HG03064 (cell line): Measurements from ENCODE around the gene RFX3.
A peak's percentile ranks its signal among the peaks of the same experiment; 100 is the strongest.

Source experiments
- ATAC-seq: cut with Tn5 transposase; IDR thresholded peaks from one replicate; pipeline ENCODE4 v1.9.1; 2021; ENCODE audit warnings: low read depth; ENCODE audit not compliant: unreplicated experiment

The RFX3 gene

GRCh38 chr9:3296536-3296935, 229.3 kb downstream of the RFX3 start:
- no peak for ATAC-seq

DNA sequence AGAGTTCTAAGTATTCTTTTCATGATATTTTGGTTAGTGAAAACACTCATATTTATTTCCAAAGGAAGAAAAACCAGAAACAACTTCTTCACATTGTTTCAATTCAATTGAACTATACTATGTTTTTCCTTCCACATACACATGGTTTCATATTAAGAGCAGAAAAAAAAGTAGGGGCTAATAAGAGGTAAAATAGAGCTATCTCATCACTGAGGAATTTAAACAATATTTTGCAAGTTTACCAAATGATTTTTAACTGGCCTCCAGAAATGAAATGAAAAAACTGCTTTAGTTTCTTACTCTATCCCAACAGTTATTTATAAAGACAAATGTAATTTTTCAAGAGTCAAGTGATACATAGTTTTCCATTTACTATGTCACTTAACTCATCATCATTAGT, 233.5 kb downstream of the RFX3 start:
- ATAC-seq, result no peak

DNA sequence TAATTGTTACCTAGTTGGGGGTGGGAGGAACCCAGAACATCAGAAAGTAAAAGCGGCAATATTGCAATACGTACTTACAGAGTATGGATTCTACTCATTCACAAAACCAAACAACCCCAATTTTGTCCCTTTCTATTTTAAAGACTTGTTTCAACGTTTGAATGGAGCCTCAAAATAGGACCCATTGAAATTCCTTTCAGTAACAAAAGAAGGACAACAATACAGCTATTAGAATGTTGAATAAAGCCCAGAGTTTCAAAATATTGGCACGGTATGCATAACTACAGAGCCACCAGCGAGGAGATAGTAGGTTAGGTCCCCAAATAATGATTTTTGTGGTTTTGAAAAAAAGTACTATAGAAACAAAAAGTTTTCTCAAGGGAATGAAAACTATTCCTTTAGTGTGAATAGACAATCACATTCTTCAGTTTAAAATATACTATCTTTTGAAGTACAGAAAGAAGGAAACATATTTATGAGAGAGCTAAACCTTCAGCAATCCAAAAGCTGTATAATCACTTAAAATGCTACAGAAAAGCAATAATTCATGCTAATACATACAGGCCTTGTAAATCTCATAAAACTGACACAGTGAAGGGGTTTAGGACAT, 235.5 kb downstream of the RFX3 start:
- ATAC-seq, result no peak

DNA sequence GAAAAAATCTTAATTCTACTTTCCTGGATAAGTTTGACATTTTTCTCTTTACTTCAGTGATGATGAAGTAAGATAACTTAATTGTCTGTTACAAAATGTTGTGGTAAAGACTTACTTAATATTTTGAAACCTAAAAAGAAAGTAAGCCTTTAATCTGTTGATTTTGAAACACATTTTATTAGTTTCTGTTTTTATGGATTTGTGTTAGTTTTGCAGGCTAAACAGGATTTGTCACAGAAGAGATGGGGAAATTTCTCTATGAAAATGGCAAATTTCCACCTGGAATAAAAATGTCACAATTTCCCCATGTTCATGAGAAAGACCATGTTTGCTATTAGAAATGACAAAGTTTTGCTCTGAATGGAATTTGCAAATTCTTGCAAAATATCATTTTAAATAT, 237.1 kb downstream of the RFX3 start:
- no peak for ATAC-seq

DNA sequence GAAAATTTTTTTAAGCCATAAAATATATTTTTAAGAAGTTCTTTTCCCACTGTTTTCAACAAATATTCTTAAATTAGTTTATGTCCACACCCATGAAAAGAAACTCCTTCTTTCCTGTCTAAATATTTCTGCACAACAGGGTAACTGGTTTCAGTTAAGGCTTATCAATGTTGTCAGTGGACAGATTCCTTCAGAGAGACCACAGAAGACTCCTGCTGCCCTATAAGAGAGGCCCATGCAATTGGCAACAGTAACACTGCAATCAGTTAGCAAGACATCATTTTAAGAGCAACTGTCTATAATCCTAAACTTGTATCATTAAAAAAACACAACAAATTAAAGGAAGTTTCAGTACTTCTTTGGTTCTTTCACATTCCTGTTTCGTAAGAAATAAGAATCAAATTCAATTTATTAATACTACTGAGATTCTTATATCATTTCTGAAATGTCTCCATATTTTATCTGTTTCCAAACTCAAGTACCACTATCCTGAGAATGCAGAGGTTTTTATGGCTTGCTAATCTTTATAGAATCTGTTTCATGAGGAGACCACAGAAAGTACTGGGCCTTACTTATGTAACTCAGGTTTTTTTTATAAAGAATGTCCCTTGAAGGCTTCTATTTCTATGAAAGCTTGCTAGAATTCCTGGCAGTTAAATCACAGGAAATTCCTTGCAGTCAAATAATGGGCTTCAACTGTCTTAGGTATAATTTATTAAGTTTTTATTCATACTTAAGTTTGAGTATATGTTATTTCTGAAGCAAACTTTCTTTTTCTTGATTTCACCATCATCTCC, 240.2 kb downstream of the RFX3 start:
- no peak for ATAC-seq

DNA sequence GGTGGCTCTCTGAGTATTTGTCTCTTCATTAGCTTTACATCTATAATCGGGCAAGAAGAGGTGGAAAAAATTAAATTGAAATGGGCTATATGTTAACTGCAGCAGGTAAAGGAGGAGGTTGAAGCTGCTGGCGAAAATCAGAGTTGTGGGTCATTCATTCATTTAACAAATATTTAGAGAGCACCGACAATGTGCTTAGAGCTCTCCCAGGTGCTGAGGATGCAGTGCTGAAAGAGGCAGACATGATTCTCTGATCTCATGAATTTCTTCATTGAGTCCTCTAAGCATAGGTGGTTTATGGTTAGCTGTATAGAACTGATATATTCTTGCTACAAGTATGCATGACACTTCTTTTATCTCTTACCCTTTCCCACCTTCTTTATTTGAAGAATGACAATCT, 243.4 kb downstream of the RFX3 start:
- ATAC-seq, result no peak

DNA sequence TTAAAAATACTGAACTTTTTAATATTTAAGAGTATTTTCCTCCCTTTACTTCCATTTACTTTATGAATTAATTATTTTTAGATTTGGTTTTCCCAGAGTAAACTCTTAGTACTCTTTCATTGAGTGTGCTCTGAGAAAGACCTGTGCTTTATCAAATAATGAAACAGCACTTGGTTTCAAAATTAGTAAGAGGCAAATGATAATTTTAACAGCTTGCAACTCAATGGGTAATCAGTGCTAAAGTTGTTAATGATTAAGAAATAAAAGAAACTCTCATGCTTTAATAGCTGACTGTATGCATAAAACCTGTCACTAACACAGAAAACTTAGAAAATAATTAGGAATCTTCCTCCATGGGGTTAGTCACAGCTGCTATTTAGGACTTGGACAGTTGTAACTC, 244.4 kb downstream of the RFX3 start:
- peak; percentile 77 for ATAC-seq

GRCh38 chr9:3277200-3277599, 248.6 kb downstream of the RFX3 start:
- ATAC-seq, result no peak

- ATAC-seq, result no peak
Observed at GRCh38 chr9:3271581-3271980, 254.2 kb downstream of the RFX3 start.

GRCh38 chr9:3271157-3271556, 254.6 kb downstream of the RFX3 start:
- ATAC-seq, result no peak

GRCh38 chr9:3268223-3268622, 257.6 kb downstream of the RFX3 start:
- ATAC-seq, result no peak

GRCh38 chr9:3263698-3264097, 262.1 kb downstream of the RFX3 start:
- ATAC-seq, result no peak

DNA sequence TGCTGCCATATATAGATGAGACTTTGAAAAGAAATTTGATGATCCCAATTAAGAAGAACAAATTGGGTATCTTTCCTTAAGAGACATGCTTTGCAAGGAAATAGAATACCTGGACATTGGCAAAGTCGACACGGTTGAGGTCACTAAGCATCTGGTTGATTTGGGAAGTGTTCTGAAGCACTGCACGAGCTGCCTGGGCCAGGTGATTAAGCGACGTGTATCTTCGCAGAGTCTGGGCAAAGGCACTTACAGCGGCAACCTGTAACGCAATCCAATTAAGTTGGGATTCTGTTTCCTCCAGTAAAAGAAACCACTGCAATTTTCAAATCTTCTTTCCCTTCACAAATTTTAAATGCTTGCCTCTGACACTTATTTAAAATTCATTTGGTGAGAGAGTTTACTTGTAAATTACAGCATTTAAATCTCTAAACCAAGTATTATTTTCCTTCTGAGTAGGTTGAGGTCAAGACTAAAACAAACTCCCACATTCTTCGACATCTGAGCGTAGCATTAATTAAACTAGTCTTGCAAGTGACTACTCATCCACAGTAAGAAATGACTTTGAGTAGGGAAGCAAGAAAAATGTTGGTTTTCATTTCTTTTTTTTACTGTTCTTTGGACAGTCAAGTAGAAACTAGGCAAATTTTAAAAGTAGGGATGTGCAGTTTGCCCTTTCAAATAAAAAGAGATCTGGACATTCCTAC, 262.8 kb downstream of the RFX3 start:
- ATAC-seq, result no peak

- no peak for ATAC-seq
Observed at GRCh38 chr9:3261484-3261883, 264.3 kb downstream of the RFX3 start.

- ATAC-seq, result no peak
Observed at GRCh38 chr9:3256571-3257330, 269.1 kb downstream of the RFX3 start.

DNA sequence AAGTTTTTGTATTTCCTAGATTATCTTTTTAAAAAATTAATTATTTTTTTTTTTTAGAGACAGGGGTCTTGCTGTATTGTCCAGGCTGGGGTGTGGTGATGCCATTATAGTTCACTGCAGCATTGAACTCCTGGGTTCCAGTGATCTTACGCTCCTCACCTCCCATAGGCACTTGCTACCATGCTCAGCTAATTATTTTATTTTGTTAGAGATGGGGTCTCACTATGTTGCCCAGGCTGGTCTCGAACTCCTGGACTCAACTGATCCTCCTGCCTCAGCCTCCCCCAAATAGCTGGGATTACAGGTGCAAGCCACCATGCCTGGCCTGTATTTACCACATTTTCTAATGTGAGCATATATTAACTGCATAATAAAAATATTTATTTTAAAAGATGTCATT, 274.5 kb downstream of the RFX3 start:
- no peak for ATAC-seq

GRCh38 chr9:3250741-3251140, 275.1 kb downstream of the RFX3 start:
- no peak for ATAC-seq

- no peak for ATAC-seq
Observed at GRCh38 chr9:3247211-3247610, 278.6 kb downstream of the RFX3 start.

GRCh38 chr9:3246241-3246640, 279.6 kb downstream of the RFX3 start:
- no peak for ATAC-seq

- peak; percentile 72 for ATAC-seq
Observed at GRCh38 chr9:3244963-3245653, 280.7 kb downstream of the RFX3 start.
